ENCODE measurements around the gene ACAD8. TPM values are rescaled to one million over a fixed set of nuclear protein-coding genes. Genes with fewer than 3 reads are reported as not detected.
A peak's percentile ranks its signal among the peaks of the same experiment; 100 is the strongest.
"Not testable (repeated sequence)": the region's sequence is repeated elsewhere in the genome, so short reads cannot be mapped to it uniquely, and the experiment has no call there.

ACAD8 gene
- total RNA-seq, 1 experiment from 2014 or later: 18.4 TPM

DNA sequence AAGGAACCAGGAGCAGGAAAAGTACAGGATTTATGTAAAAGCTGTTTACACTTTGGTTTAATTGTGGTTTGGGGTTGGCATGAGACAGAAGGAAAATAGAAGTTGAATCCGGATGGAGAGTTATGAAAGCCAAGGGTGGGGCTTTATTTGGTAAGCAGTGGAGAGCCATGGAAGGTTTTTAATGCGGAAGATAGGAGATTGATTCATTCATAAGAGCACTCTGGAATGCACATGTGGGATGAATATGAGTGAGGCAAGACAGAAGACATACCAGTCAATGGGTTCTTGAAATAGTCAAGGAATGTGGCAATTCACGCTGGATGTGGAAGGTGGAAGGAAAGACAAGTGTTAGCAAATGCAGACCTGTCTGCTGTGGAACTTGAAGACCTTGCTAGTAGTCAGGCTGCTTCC, 13.5 kb downstream of the ACAD8 start:
- peak; percentile 87 for DNase-seq (ENCODE audit: low spot score)

DNA sequence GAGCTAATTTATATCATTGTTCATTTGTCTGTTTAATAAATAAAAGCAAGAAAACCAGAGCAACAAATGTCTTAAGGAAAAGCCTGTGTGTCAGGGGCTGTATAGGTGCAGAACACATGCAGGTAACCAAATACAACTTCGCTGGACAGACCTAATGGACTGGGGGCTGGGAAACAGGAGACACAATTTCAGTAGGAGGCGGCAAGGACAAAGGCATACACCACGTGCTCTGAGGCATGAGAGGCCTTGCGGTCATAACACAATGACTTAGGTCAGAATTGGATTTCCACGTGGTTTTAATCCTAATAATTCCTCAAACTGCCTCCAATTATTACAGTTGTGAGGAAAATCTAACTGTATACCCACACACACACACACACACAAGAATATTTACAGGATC, 14.1 kb downstream of the ACAD8 start:
- no peak for DNase-seq (ENCODE audit: low spot score)

DNA sequence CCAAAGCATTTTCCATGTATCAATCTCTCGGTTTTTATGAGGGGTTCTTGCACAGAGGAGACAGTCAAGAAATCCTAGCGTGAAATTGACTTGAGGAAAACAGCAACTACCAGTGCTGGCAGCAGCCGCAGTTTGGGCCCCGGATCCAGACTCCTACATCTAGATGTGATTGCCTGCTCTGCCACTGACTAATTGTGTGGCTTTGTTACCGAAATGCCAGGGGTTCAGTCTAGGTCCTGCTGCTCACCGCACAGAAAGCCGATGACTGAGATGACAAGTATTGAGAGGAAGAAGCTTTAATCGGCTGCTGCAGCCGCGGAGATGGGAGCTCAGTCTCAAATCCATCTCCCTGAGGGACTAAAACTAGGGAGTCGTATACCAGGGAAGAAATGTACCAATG, 14.6 kb downstream of the ACAD8 start:
- DNase-seq (ENCODE audit: low spot score): no peak

DNA sequence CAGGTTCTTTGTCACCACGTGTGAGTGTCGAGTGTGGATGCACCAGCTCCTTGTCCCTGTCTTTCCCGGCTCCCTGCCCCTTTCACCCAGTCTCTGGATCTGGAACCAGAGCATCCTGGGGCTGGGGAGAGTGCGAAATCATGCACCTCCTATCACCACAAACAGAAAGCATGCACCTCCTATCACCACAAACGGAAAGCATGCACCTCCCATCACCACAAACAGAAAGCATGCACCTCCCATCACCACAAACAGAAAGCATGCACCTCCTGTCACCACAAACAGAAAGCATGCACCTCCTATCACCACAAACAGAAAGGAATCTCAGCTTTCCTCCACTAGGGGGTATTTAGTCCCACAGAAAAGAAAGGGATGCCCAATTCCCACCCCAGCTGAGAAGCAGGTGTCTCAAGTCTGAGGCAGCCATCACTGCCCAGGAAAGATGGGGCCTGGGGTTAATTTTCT, 16.9 kb downstream of the ACAD8 start:
- DNase-seq (ENCODE audit: low spot score): peak; percentile 36

DNA sequence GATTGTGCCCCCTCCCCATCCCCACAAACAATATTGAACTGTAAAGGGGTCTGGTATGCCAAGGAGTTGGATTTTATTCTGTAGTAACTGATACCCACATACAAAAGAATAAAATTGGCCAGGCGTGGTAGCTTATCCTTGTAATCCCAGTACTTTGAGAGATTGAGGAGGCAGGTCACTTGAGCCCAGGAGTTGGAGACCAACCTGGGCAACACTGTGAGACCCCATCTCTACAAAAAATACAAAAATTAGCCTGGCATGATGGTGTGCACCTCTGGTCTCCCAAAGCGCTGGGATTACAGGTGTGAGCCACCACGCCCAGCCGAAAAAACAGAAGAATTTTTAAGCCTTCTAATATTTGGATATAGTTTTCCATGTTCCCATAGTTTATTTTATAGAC, 18.6 kb downstream of the ACAD8 start:
- no peak for DNase-seq (ENCODE audit: low spot score)

DNA sequence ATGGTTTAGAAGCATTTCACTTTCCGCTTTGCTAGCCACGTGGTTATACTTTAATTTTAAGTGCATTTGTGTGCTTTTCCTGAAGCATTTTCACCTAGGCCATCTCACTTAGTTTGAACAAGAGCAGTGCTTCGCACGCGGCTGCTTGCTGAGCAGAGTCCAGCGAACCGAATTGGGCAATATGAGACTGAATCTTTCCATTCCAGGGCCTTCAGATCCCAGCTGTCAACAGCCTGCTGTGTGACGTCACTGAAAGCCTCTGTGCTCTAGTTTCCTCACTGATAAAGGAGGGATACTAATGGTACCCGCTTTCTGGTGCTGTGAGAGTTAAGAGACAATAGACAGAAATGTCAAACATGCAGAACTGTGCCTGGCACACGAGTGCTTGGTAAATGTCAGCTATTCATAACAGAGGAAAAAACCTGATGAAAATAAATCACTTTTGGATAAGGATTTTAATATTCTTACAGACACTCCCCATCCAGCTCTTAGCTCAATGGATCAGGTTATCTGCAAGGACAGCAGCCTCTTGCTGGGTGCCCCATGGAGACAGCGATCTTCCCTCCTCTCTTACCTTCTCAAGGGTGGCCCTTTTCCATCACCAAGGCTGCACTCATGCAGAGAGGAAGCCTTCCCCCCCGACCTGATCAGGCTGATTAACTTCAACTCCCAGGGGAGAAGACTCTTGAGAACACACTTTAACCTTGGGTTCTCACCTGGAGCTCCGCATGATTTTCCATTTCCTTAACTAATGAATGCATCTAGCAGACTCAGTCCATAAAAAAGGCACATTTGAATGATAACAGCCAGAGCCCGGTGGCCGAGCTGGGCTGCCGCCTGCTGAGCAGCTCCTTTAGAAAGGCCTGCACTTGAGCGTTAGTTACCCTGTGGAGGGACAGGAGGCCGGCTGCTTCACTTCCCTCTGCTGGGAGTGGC, 19.3 kb downstream of the ACAD8 start:
- DNase-seq (ENCODE audit: low spot score): no peak

DNA sequence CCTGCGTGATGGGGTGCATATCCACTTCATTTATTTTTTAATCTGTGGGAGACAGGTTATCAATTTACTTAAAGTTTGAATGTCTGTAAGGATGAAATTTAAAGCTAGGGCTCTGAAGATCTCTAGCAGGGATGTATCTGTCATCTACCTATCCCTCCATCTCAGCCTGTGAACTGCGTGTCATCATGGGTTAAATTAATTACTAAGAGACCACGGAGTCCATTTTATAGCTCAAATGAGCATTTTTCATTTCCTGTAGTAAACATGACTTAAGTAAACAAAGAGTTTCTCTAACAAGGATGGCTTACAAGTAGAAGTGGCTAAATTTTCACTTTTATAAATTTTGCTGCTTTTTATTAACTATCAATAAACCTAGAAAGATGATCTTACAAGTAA, 19.9 kb downstream of the ACAD8 start:
- DNase-seq (ENCODE audit: low spot score): no peak

DNA sequence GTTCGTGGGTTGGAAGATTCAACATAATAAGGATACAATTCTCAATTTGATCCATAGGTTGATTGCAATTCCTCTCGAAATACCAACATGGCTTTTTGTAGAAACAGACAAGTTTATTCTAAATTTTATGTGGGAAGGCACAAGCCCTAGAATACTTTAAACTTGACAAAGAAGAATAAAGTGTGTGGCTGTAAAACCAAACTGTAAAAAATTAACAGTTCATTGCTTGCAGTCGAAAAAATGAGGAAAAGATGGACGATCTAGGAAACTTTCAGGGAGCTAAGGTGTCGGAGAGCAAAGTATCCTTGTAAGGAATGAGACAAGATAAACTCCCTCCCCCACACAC, 21.8 kb downstream of the ACAD8 start:
- DNase-seq (ENCODE audit: low spot score): no peak

DNA sequence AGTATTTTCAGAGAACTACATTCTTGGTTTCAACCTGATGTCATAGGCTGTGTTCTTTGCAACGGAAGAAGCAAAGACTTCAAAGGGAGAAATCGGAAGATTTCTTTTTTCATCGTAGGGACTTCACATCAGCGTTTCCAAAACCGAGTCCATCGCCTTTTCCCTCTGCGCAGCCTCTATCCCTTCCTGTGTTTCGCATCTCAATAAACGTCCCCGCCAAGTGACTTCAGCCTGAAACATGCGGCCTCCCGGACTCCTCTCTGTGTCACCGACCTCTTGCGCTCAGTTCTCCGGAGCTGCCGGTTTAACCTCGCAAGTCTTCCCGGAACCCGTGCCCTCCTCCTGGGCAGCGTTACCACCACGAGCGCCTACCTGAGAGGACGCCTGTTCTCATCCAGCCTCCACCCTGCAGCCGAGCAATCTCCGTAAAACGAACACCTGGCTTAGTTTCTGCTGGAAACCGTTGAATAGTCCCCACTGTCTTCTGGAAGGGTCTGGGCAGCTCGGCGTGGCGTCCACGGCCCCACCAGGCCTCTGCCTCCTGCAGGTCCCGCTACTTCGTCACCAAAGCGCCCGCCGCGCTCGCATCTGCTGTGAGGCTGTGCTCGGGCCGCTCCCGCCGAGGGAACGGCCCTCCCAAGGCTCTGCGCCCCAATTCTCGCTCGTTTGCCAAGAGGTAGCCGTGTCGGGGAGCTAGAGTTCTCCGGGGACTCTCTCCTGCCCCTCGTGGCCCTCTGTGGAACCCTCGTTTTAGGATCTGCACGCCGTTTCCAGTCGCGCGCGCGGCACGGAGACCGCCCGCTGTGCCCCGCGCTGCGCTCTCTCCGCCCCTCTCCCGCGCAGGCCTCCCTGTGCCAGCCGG, 22.4 kb downstream of the ACAD8 start, which contains the start of gene GLB1L3:
Gene GLB1L3 (plus strand): TSS at position 846 of the 862 bp plus-strand sequence. CDS start 362 bp downstream, outside the sequence.
- peak; percentile 31 for DNase-seq (ENCODE audit: low spot score)

DNA sequence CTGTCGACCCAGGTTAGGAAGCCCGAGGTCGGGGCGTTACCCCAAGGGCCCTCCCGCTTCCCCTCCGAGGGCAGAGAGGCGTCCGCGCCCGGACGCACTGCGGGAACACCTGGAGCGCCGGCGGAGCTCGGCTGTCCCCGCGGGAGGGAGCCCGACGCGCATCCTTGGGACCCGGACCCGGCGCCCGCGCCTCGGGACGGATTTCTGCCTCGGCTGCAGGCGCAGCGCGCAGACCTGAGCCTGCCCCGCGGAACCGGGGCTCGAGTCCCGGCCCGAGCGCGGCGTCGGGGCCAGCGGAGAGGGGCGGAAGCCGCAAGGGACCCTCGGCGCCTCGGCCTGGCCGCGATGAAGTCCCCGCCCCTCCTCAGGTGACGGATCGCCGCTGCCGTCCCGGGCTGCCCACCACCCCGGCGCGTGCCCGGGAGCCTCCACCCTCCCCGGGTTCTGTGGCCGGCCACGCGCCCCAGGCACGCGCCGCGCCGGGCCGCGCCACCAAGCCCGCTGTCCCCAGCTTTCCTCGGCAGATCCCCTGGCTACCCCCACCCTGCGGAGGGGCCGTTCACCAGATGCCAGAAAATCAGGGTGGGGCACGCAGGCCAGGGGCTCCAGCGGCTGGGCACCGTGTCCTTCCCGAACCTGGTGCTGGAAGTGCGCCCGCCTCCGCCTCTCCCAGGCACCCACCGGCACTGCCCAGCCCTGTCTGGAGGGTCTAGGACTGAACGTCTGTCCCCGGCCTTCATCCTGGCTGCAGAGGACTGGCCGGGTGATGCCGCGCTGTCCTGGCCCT, 23.2 kb downstream of the ACAD8 start:
- DNase-seq (ENCODE audit: low spot score): no peak

DNA sequence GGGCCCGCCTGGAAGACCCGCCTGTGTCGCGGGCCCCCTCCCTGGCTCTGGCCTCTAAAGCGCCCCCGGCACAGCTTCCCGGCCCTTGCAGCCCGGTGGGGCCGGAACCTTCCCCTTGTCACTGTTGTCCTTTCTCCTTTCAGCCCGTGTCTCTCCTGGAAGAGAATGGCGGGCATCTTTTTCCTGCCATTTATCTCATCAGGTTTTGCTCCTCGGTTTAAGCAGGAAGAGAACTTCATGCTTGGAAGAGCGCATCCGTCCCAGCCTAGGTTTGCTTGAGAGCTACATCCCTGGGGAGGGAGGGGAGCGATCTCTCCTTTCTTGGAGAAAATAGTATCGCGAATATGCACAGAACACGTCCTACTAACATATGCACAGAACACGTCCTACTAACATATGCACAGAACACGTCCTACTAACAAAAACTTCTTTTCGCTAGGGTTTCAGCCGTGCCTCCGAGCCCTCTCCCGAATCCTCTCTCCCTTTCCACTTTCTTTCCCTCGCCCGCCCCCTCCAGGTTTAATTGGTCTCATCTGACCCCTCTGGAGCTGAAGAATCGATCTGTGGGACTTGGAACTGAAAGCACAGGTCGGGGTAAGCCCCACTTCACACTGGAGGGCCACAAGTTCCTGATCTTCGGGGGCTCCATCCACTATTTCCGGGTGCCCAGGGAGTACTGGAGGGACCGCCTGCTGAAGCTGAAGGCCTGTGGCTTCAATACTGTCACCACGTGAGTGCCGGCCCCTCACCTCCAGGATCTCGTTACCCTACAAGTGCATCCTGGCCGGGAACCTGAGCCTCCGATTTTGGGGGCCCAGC, 24.0 kb downstream of the ACAD8 start:
- DNase-seq (ENCODE audit: low spot score): no peak

DNA sequence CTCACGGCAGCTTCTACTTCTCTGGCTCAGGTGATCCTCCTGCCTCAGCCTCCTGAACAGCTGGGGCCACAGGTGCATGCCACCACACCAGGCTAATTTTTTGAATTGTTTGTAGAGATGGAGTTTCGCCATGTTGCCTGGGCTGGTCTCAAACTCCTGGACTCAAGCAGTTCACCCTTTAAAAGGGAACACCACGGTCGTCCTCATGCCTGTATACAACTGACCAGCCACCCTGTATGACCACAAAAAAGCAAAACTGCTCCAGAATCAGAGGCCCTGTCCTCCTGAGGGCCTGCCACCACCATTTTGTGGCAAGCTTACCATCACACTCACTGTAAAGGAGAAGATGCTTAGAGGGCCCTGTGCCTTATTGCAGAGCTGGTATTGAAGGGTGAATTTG, 25.0 kb downstream of the ACAD8 start:
- no peak for DNase-seq (ENCODE audit: low spot score)

DNA sequence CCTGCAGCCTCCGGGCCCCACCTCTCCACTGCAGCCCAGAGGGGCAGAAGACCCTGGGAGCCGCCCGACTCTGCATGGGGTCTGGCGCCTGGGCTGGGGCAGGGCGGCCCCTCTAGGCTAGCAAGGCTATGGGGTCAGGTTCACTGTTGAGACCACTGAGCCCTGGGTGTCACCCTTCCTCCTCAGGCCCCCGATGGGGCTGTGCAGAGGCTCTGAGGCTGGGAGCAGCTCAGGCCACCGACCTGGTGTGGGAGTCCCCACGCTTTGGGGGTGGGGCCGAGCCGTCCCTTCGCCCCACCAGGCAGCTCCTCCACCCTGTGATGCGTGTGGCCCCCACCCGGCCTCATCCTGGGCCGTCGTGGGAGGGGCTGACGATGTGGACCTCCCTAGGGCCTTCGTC, 28.3 kb downstream of the ACAD8 start:
- DNase-seq (ENCODE audit: low spot score): not testable (repeated sequence)

DNA sequence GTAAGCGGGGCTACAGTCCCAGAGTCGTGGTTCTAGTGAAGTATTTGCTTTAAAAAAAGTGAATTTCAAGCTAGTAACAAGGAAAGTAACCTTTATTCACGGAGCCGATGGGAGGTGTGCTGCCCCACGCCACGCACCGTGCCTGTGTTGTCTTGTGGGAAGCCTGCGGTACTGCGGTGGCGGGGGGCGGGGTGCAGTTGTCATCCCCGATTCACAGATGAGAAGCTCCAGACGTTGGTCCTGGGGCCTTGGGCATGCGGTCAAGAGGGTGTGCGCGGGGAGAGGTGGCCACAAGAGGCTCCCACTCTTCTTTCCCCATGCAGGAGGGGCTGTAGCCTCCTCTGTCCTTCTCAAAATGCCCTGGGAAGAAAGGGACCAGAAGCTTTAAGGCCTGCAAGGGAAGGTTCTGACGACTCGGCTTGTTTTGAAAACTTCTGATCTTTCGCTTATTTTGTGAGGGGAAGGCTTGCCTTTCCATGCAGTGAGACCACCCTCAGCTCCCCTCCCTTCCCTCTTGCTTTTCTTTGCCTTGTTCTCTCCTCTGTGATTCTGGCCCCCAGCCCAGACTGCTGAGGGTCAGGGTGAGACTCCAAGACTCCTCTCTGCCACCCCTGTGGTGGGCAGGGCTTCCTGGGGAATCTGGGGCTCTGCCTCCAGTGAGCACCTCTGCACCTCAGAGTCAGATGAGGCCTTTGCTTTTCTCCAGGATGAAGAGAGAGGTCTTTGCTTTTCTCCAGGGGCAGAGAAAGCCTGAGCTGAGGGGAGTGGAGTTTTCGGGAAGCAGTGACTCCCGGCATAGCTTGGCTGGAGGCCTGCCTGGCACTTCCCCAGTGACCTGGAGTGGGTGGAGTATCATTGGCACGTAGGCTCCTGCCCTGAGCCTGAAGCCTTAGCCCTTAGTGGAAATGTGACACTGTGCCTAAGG, 29.0 kb downstream of the ACAD8 start:
- no peak for DNase-seq (ENCODE audit: low spot score)

DNA sequence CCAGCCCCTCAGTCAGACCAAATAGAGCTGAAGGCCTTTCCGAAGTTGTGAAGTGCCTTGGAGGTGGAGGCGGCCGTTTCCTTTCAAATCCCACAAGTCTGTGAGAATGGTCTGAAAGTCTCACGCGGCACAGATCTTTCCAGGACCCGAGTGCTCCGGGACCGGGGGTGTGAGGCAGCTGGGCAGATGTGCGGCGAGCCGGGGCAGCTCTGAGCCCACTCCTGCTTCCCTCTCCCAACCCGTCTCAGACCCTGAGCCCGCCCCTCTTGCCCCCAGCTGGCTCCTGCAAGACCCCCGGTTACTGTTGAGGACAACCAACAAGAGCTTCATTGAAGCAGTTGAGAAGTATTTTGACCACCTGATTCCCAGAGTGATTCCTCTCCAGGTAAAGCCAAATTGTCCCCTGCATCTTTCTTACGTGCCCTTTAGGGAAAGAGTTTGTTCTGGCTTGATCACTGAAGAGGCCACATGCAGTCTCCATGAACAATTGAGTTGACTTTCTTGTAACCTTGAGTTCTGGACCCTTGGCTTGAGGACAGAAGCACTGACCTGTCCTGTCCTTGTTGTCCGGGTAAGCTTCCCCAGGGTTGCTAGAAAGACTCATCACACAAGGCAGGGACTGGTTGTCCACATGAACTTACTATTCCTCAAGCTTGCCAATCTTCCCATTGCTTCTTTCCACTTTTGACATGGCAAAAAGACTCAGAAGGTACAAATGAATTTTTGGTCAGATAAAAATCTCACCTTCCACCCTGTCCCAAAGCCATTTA, 30.3 kb downstream of the ACAD8 start:
- no peak for DNase-seq (ENCODE audit: low spot score)

DNA sequence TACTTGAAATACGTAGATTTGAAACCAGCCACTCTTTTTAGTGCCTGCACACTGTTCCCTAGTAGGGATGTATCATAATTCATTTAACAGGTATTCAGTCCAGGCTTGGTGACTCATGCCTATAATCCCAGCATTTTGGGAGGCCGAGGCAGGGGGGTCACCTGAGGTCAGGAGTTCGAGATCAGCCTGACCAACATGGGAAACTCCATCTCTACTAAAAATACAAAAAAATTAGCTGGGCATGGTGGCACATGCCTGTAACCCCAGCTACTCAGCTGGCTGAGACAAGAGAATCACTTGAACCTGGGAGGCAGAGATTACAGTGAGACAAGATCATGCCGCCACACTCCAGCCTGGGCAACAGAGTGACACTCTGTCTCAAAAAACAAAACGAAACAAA, 31.0 kb downstream of the ACAD8 start:
- DNase-seq (ENCODE audit: low spot score): not testable (repeated sequence)

DNA sequence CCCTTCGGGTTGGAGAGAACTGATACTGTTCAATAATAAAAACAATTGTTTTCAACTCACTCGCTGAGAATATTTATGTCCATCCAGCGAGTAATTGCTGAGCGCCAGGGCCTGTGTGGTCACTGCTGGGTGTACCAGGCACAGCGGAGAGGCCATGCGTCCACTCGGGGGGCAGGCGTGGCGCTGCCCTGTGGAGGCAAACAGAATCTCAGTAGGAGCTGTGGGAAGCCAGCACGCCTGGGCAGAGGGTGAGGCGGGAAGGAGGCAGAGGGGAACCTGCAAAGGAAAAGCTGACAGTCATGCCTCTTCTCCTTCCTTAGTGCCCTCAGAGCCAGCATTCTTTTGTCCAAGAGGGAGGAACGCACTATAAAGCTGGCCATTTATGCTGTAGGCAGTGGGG, 34.2 kb downstream of the ACAD8 start:
- no peak for DNase-seq (ENCODE audit: low spot score)

DNA sequence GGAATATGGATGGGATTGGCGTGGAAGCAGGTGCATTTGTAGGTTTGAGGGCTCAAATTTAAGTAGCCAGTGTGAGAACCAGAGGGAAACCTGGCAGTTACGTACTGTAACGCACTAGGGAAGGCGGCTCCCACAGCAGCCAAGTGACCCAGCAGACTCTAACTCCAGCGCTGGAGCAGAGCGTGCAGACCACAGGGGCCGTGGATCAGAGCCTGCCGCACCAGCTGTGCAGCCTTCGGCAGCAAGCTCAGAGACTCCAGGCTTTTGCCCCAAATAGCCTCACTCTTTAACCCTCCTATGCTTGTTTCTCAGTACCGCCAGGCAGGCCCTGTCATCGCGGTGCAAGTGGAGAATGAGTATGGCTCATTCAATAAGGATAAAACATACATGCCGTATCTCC, 35.1 kb downstream of the ACAD8 start:
- no peak for DNase-seq (ENCODE audit: low spot score)

DNA sequence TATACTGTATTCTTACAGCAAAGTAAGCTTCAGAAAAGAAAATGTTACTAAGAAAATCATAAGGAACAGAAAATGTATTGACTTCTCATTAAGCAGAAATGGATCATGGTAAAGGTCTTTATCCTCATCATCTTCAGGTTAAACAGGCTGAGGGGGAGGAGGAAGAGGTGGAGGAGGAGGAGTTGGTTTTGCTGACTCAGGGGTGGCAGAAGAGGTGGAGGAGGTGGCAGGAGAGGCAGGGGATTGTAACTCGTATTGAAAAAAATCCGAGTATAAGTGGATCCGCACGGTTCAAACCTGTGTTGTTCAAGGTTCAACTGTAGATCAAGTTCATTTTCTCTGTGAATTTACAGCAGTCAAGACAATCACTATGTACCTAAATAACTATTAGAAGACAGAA, 35.8 kb downstream of the ACAD8 start:
- DNase-seq (ENCODE audit: low spot score): no peak
